Common myeloid progenitor, CD34-positive (primary cell): Measurements from ENCODE around the gene ATCAY.

Source experiments
- CTCF ChIA-PET: fragments of 350-600 bp; sonication (Branson Sonifier 250); formaldehyde crosslinking; loops from one replicate; lab custom pipeline; 2021; ENCODE audit warnings: antibody characterized with exemption; lab: Charles Lee
- POLR2A ChIA-PET: fragments of 350-600 bp; sonication (Branson Sonifier 250); formaldehyde crosslinking; loops from one replicate; lab custom pipeline; 2021; ENCODE audit warnings: antibody characterized with exemption; lab: Charles Lee
- DNase-seq, 3 donors: peaks; one replicate each; pipeline versions ENCODE4 v3.0.0 to v3.0.0-alpha.2; 2013
- H3K27ac ChIP-seq, 2 experiments: 1 replicate in 1 of 2; 2 replicates in 1 of 2; pipeline ENCODE4 v1.7.0; 2013; ENCODE audit warnings: inconsistent platforms in 2 of 2, low read length in 2 of 2, mild to moderate bottlenecking in 2 of 2, low read depth in 1 of 2, moderate library complexity in 1 of 2; ENCODE audit not compliant: severe bottlenecking in 2 of 2, insufficient read depth in 1 of 2, poor library complexity in 1 of 2
- H3K27me3 ChIP-seq, 5 experiments: replicated peaks in 2 of 5; 1 replicate in 3 of 5; 2 replicates in 2 of 5; pipeline versions ENCODE4 v1.6.1 to v1.7.0; 2013; ENCODE audit warnings: low read length in 4 of 5, mild to moderate bottlenecking in 2 of 5, moderate library complexity in 2 of 5, inconsistent platforms in 1 of 5; ENCODE audit not compliant: insufficient read depth in 5 of 5, control insufficient read depth in 4 of 5
- H3K36me3 ChIP-seq, 4 experiments: 1 replicate in 2 of 4; 2 replicates in 2 of 4; pipeline versions ENCODE4 v1.6.1 to v1.7.0; 2013; ENCODE audit warnings: low read length in 3 of 4, control low read depth in 1 of 4, mild to moderate bottlenecking in 1 of 4; ENCODE audit not compliant: control insufficient read depth in 4 of 4, insufficient read depth in 4 of 4
- H3K4me1 ChIP-seq, 4 experiments: 1 replicate in 3 of 4; 2 replicates in 1 of 4; pipeline versions ENCODE4 v1.6.1 to v1.7.1; 2013; ENCODE audit warnings: low read length in 3 of 4, mild to moderate bottlenecking in 3 of 4, control low read depth in 1 of 4, inconsistent platforms in 1 of 4, moderate library complexity in 1 of 4; ENCODE audit not compliant: control insufficient read depth in 4 of 4, insufficient read depth in 4 of 4; ENCODE audit errors: control extremely low read depth in 1 of 4
- H3K4me3 ChIP-seq, 7 experiments: 1 replicate in 4 of 7; 2 replicates in 3 of 7; pipeline versions ENCODE4 v1.5.1 to v1.7.0; 2013; ENCODE audit warnings: mild to moderate bottlenecking in 7 of 7, low read length in 6 of 7, moderate library complexity in 6 of 7, inconsistent platforms in 2 of 7, low read depth in 2 of 7, control low read depth in 1 of 7; ENCODE audit not compliant: insufficient read depth in 4 of 7, control insufficient read depth in 1 of 7; ENCODE audit errors: extremely low read depth in 1 of 7
- H3K9me3 ChIP-seq, 5 experiments: 1 replicate in 4 of 5; 2 replicates in 1 of 5; pipeline versions ENCODE4 v1.6.1 to v1.7.1; 2013; ENCODE audit warnings: low read length in 4 of 5, mild to moderate bottlenecking in 2 of 5, inconsistent platforms in 1 of 5, low read depth in 1 of 5, moderate library complexity in 1 of 5; ENCODE audit not compliant: control insufficient read depth in 4 of 5, insufficient read depth in 2 of 5; ENCODE audit errors: control extremely low read depth in 1 of 5
- WGBS: methylation state at CpG from one replicate; pipeline ENCODE4 v1.1.5; 2013; ENCODE audit not compliant: insufficient coverage; 5-methylcytosine and 5-hydroxymethylcytosine counted together

Gene ATCAY

GRCh38 chr19:3910105-3910504 lies 29.6 kb downstream of the ATCAY start:
- Histone ChIP-seq H3K27me3 (no peaks in the 10 kb centered on the region), H3K9me3 (peaks cover 0 to 10% (median 2%) of the 10 kb centered on the region in 5 experiments), H3K36me3 (no peaks in the 10 kb centered on the region), H3K27ac (no peak overlapping the region), H3K4me3 (no peak overlapping the region), H3K4me1 (no peaks in the 10 kb centered on the region)
- WGBS, result 100% methylated on average over 1 of the region's 1 CpG
- no peak for DNase-seq
- POLR2A ChIA-PET, result no interaction called here
- CTCF ChIA-PET, result no interaction called here

- Histone ChIP-seq H3K27ac (no peak overlapping the region), H3K9me3 (peaks cover 0 to 10% (median 2%) of the 10 kb centered on the region in 5 experiments), H3K4me3 (no peak overlapping the region), H3K4me1 (no peaks in the 10 kb centered on the region), H3K27me3 (no peaks in the 10 kb centered on the region), H3K36me3 (no peaks in the 10 kb centered on the region)
- ChIA-PET POLR2A (no interaction called here), CTCF (no interaction called here)
- 85% methylated on average over 4 of the region's 9 CpGs for WGBS
- no peak for DNase-seq
Measured at GRCh38 chr19:3914199-3914598, 33.7 kb downstream of the ATCAY start.

GRCh38 chr19:3916033-3916432 lies 35.5 kb downstream of the ATCAY start:
- no peaks in the 10 kb centered on the region for H3K4me1 ChIP-seq
- DNase-seq, result no peak
- peaks cover 0 to 2% (median 0%) of the 10 kb centered on the region in 5 experiments for H3K27me3 ChIP-seq
- ChIA-PET CTCF (no interaction called here), POLR2A (no interaction called here)
- no peak overlapping the region for H3K4me3 ChIP-seq
- H3K9me3 ChIP-seq, result peaks cover 0 to 5% (median 0%) of the 10 kb centered on the region in 5 experiments
- 89% methylated on average over 3 of the region's 5 CpGs for WGBS
- no peak overlapping the region for H3K27ac ChIP-seq
- no peaks in the 10 kb centered on the region for H3K36me3 ChIP-seq

GRCh38 chr19:3919793-3920192 lies 39.3 kb downstream of the ATCAY start:
- H3K36me3 ChIP-seq, result no peaks in the 10 kb centered on the region
- DNase-seq, result no peak
- no peak overlapping the region for H3K27ac ChIP-seq
- peaks cover 0 to 24% (median 4%) of the 10 kb centered on the region in 5 experiments for H3K9me3 ChIP-seq
- POLR2A ChIA-PET, result no interaction called here
- peaks cover 0 to 2% (median 0%) of the 10 kb centered on the region in 5 experiments for H3K27me3 ChIP-seq
- WGBS, result 98% methylated on average over 6 of the region's 8 CpGs
- no peak overlapping the region for H3K4me3 ChIP-seq
- H3K4me1 ChIP-seq, result no peaks in the 10 kb centered on the region
- CTCF ChIA-PET, result no interaction called here

GRCh38 chr19:3923096-3923758 lies 42.7 kb downstream of the ATCAY start:
- ChIA-PET CTCF (no interaction called here), POLR2A (no interaction called here)
- Histone ChIP-seq H3K27ac (no peak overlapping the region), H3K36me3 (no peaks in the 10 kb centered on the region), H3K4me1 (no peaks in the 10 kb centered on the region), H3K4me3 (no peak overlapping the region), H3K27me3 (peaks cover 0 to 2% (median 0%) of the 10 kb centered on the region in 5 experiments), H3K9me3 (peaks cover 0 to 24% (median 4%) of the 10 kb centered on the region in 5 experiments)
- DNase-seq, result no peak

GRCh38 chr19:3923912-3924311 lies 43.4 kb downstream of the ATCAY start:
- no peak overlapping the region for H3K27ac ChIP-seq
- peaks cover 0 to 2% (median 0%) of the 10 kb centered on the region in 5 experiments for H3K27me3 ChIP-seq
- no peaks in the 10 kb centered on the region for H3K4me1 ChIP-seq
- no peak overlapping the region for H3K4me3 ChIP-seq
- H3K9me3 ChIP-seq, result peaks cover 0 to 24% (median 4%) of the 10 kb centered on the region in 5 experiments
- WGBS, result 89% methylated on average over 1 of the region's 1 CpG
- no peak for DNase-seq
- no peaks in the 10 kb centered on the region for H3K36me3 ChIP-seq
- POLR2A ChIA-PET, result no interaction called here
- CTCF ChIA-PET, result no interaction called here

- 85% methylated on average over 7 of the region's 8 CpGs for WGBS
- H3K4me3 ChIP-seq, result no peak overlapping the region
- ChIA-PET CTCF (no interaction called here), POLR2A (no interaction called here)
- peaks cover 0 to 7% (median 2%) of the 10 kb centered on the region in 4 experiments for H3K4me1 ChIP-seq
- no peak for DNase-seq
- H3K27me3 ChIP-seq, result peaks cover 0 to 44% (median 5%) of the 10 kb centered on the region in 5 experiments
- no peak overlapping the region for H3K27ac ChIP-seq
- H3K36me3 ChIP-seq, result no peaks in the 10 kb centered on the region
- no peaks in the 10 kb centered on the region for H3K9me3 ChIP-seq
Measured at GRCh38 chr19:3931041-3931440, 50.6 kb downstream of the ATCAY start.
